Measurements from ENCODE around the gene CD274.

DNA sequence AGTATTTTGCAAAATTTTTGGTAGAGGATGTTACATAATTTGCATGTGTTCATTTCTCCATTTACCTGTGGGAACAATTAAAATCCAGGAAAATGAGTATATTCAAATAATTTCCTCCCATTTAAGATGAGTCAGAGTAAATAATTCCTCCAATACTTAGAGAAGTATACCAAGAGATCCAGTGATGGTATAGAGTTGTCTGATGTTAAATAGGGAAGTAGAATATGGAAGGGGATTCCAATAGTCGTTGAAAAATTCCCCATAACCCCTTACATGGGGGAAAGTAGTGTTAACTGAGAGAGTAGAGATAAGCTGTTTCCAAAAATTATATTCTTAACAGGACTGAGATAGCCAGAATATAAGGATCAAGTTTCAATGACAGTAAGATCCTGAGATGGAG is 15.7 kb downstream of the CD274 start:
- TF ChIP-seq, protein P1, sequence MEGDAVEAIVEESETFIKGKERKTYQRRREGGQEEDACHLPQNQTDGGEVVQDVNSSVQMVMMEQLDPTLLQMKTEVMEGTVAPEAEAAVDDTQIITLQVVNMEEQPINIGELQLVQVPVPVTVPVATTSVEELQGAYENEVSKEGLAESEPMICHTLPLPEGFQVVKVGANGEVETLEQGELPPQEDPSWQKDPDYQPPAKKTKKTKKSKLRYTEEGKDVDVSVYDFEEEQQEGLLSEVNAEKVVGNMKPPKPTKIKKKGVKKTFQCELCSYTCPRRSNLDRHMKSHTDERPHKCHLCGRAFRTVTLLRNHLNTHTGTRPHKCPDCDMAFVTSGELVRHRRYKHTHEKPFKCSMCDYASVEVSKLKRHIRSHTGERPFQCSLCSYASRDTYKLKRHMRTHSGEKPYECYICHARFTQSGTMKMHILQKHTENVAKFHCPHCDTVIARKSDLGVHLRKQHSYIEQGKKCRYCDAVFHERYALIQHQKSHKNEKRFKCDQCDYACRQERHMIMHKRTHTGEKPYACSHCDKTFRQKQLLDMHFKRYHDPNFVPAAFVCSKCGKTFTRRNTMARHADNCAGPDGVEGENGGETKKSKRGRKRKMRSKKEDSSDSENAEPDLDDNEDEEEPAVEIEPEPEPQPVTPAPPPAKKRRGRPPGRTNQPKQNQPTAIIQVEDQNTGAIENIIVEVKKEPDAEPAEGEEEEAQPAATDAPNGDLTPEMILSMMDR (IDR thresholded peaks at IDR 0.05; ENCODE audit: low read length), result no peak
- TF ChIP-seq EZH2 (IDR thresholded peaks at IDR 0.05; ENCODE audit: borderline replicate concordance, low read length), result no peak

All from OCI-LY1 (cell line).